GM21367 (cell line): ENCODE measurements around the gene PIK3CA.
"Not testable (repeated sequence)": the region's sequence is repeated elsewhere in the genome, so short reads cannot be mapped to it uniquely, and the experiment has no call there.

ENCODE experiments used
- ATAC-seq: cut with Tn5 transposase; IDR thresholded peaks from one replicate; pipeline ENCODE4 v1.9.1; 2021; ENCODE audit not compliant: unreplicated experiment

The PIK3CA gene

GRCh38 chr3:179194931-179195330 is 46.8 kb downstream of the PIK3CA start:
- ATAC-seq = no peak

GRCh38 chr3:179196098-179196497 is 47.9 kb downstream of the PIK3CA start:
- ATAC-seq = peak; percentile 81

- no peak for ATAC-seq
These were observed 48.5 kb downstream of the PIK3CA start for GRCh38 chr3:179196700-179197099.

- ATAC-seq = no peak
These were observed 52.6 kb downstream of the PIK3CA start for GRCh38 chr3:179200790-179201189.

GRCh38 chr3:179215550-179215949 is 67.4 kb downstream of the PIK3CA start:
- not testable (repeated sequence) for ATAC-seq

- ATAC-seq = not testable (repeated sequence)
These were observed 70.1 kb downstream of the PIK3CA start for GRCh38 chr3:179218213-179218612.

DNA sequence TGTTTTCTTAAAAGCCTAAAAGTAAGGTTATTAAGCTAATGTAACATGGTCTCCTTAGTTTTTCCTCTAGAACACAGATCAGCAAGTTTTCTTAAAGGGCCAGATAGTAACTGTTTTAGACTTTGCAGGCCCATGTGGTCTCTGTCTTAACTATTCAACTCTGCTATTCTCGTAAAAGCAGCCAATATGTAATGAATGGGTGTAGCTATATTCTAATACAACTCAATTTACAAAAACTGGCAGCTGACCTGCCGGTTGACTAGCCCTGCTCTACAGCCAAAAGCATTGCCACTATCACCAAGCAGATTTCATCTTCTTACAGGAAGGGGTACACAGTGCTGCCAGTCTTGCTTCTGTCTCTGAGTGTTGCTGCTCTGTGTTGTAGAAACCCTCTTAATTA is 75.4 kb downstream of the PIK3CA start:
- ATAC-seq = no peak

DNA sequence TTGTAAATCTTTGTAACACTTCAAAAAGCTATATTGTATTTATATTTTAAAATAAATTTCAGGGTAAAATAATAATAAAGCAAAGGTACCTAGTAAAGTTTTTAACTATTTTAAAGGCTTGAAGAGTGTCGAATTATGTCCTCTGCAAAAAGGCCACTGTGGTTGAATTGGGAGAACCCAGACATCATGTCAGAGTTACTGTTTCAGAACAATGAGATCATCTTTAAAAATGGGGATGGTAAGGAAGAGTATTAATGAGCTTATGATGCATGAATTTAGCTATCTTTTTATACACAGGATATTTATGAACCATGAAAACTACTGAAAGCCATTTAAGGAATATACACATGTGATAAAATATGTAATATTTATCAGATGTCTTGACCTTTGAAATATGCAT is 76.4 kb downstream of the PIK3CA start:
- no peak for ATAC-seq

DNA sequence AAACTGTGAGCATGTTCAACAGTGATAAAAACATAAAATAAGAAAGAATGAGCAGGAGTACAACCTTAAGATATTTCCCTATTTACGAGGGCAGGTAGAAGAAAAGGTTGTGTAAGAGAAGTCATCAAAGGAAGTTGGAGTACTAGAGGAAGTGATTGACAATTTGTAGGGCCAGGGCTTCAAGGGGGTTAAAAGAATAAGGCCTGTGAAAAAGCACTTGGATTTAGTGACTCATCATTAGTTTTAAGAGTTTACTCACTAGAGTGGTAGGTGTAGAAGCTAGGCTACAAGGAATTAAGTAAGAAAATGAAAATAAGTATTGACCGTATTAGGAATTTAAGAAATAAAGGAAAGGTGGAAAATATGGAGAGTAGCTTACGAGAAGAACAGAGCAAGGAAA is 79.2 kb downstream of the PIK3CA start:
- no peak for ATAC-seq

- no peak for ATAC-seq
These were observed 81.0 kb downstream of the PIK3CA start for GRCh38 chr3:179229177-179229576.

- no peak for ATAC-seq
These were observed 84.9 kb downstream of the PIK3CA start for GRCh38 chr3:179233043-179233442.

- ATAC-seq = no peak
These were observed 86.0 kb downstream of the PIK3CA start for GRCh38 chr3:179234199-179234598.

- peak; percentile 64 for ATAC-seq
These were observed 88.6 kb downstream of the PIK3CA start for GRCh38 chr3:179236669-179237301.

DNA sequence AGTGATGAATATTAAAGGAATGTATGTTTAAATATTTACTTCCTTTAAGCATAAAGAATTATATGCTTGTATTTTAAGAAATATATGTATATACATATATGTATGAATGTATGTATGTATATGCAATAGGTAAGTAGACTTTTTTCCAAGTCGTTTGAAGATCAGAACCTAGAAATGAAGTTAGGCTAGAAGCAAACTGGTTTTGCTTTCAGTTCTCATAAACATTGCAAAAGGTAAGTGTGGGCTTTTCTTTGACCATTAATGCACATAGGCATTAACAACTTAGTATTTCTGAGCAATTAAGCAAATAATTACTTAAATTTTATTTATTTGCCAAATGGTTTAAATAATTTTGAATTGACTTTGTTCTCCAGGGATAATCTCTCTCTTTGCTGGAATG is 92.1 kb downstream of the PIK3CA start:
- not testable (repeated sequence) for ATAC-seq

GRCh38 chr3:179242859-179243258 is 94.7 kb downstream of the PIK3CA start:
- ATAC-seq = not testable (repeated sequence)

DNA sequence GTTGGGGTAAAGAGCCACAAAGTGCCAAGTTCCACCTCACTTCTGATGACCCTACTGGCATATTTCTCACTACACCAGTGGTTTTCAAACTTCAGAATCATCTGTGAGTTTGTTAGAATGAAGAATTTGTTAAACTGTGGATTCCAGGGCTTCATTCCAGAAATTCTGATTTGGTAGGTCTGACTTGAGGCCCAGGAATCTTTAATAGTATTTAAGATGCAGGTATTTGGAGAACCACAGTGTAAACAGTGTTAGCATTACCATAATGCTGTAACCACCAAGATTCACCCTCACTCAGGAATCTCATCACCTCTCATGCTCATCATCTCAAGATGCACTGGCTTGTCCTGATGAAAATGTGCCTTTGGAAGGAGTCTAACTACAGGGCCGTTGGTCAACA is 96.7 kb downstream of the PIK3CA start:
- ATAC-seq = no peak

GRCh38 chr3:179247289-179248015 is 99.3 kb downstream of the PIK3CA start:
- no peak for ATAC-seq

GRCh38 chr3:179250803-179251476 is 102.8 kb downstream of the PIK3CA start, which contains the start of gene KCNMB3:
KCNMB3 (minus strand) TSS chr3:179251114; CDS start chr3:179250990, 124 bp downstream.
- ATAC-seq = no peak

DNA sequence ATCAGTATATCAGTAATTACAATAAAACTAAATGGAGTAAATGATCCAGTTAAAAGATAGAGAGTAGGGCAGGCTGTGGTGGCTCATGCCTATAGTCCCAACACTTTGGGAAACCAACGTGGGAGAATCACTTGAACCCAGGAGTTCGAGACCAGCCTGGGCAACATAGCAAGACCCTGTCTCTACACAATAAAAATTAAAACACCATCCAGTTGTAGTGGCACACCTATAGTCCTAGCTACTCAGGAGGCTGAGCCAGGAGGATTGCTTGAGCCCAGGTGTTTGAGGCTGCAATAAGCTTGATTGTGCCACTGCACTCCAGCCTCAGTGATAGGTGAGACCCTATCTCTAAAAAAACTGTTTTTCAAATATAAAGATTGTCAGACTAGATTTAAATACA is 108.7 kb downstream of the PIK3CA start:
- no peak for ATAC-seq

GRCh38 chr3:179257742-179258141 is 109.6 kb downstream of the PIK3CA start:
- not testable (repeated sequence) for ATAC-seq

DNA sequence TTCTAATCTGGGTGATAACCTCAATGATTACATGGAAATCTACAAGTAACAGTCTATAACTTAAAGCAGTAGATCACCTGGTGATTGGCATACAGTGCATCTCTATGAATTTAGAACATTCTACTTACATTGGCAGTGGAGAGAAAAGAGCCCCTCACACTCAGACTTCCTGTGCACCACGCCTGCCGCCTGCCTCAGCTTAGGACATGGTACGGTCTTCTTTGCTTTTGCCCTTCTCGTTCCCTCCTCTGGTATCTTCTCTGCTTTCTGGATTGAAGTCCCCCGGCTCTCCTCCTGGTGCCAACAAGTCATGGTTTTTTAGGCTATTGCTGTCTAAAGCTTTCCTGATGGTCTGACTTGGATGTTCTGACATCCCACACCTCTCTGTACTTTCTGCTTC is 110.7 kb downstream of the PIK3CA start:
- no peak for ATAC-seq
